Activated CD4-positive, alpha-beta memory T cell treated with anti-CD3 and anti-CD28 coated beads, Interleukin-2, amount 10 ng/mL, durations not matched to agents 7 days and 5 days (primary cell): ENCODE measurements around the gene SPINT2. TPM values are rescaled to one million over a fixed set of nuclear protein-coding genes. Genes with fewer than 3 reads are reported as not detected.

ENCODE experiments used
- CTCF ChIA-PET: fragments of 350-600 bp; sonication (Branson Sonifier 250); formaldehyde crosslinking; loops from one replicate; lab custom pipeline; 2021; ENCODE audit warnings: antibody characterized with exemption, inconsistent platforms; lab: Charles Lee
- POLR2A ChIA-PET: fragments of 350-600 bp; sonication (Branson Sonifier 250); formaldehyde crosslinking; loops from one replicate; lab custom pipeline; 2021; ENCODE audit warnings: antibody characterized with exemption; lab: Charles Lee
- DNase-seq: peaks from one replicate; pipeline ENCODE4 v3.0.0-alpha.2; 2020
- H3K27ac Mint-ChIP-seq: one replicate; pipeline ENCODE4 v1.8.0; 2021; ENCODE audit warnings: mild to moderate bottlenecking, mixed read lengths
- H3K27me3 Mint-ChIP-seq: one replicate; pipeline ENCODE4 v1.8.0; 2021; ENCODE audit warnings: mixed read lengths
- H3K36me3 Mint-ChIP-seq: one replicate; pipeline ENCODE4 v1.8.0; 2021; ENCODE audit warnings: low read depth, mixed read lengths
- H3K4me1 Mint-ChIP-seq: one replicate; pipeline ENCODE4 v1.8.0; 2021; ENCODE audit warnings: mixed read lengths
- H3K4me3 Mint-ChIP-seq: one replicate; pipeline ENCODE4 v1.8.0; 2021; ENCODE audit warnings: mild to moderate bottlenecking, mixed read lengths
- H3K9me3 Mint-ChIP-seq: one replicate; pipeline ENCODE4 v1.8.0; 2021; ENCODE audit warnings: mixed read lengths
- total RNA-seq, 2 experiments: library from RNA; stranded (reverse); gene quantifications; one replicate each; pipeline ENCODE4 v1.2.3, GENCODE V29; 2021

Gene SPINT2
- total RNA-seq, 2 experiments from 2014 or later, result 7.3 to 8.0 TPM

GRCh38 chr19:38263689-38264485 is 486 bp upstream of the SPINT2 start:
- POLR2A ChIA-PET, result interaction anchor here (1.3 to 1.4 kb wide), 2 partner anchors 72 to 110 kb away, joined by 3 to 6 read pairs; partner anchors contain the start of genes CATSPERG and PSMD8
- Mint-ChIP-seq H3K4me3 (peak overlapping the region; percentile 67), H3K36me3 (no peaks in the 10 kb centered on the region), H3K9me3 (no peaks in the 10 kb centered on the region), H3K27me3 (peaks cover 6% of the 10 kb centered on the region), H3K27ac (peak overlapping the region; percentile 50), H3K4me1 (peaks cover 17% of the 10 kb centered on the region)
- CTCF ChIA-PET, result interaction anchor here (1.1 kb wide), 1 partner anchor 29 kb away, joined by 9 read pairs; no protein-coding TSS in a partner anchor
- DNase-seq, result peak; percentile 63

- Mint-ChIP-seq H3K27ac (peak overlapping the region; percentile 12), H3K4me1 (peaks cover 17% of the 10 kb centered on the region), H3K27me3 (peaks cover 6% of the 10 kb centered on the region), H3K4me3 (peak overlapping the region; percentile 61), H3K36me3 (no peaks in the 10 kb centered on the region), H3K9me3 (no peaks in the 10 kb centered on the region)
- ChIA-PET POLR2A (interaction anchor here (0.8 to 1.2 kb wide), 4 partner anchors 9 to 109 kb away, joined by 3 to 4 read pairs (median 3); partner anchors contain the start of gene PSMD8), CTCF (interaction anchor here (0.8 to 1.0 kb wide), 4 partner anchors 11 to 137 kb away, joined by 3 to 7 read pairs (median 3); partner anchors contain the start of gene FAM98C)
- no peak for DNase-seq
These were observed 964 bp downstream of the SPINT2 start for GRCh38 chr19:38265213-38265861.

- H3K27me3 Mint-ChIP-seq, result peaks cover 6% of the 10 kb centered on the region
- H3K27ac Mint-ChIP-seq, result no peak overlapping the region
- no peaks in the 10 kb centered on the region for H3K9me3 Mint-ChIP-seq
- ChIA-PET CTCF (interaction anchor here (0.8 to 1.0 kb wide), 4 partner anchors 11 to 137 kb away, joined by 3 to 7 read pairs (median 3); partner anchors contain the start of gene FAM98C), POLR2A (interaction anchor here (0.8 to 1.2 kb wide), 4 partner anchors 9 to 108 kb away, joined by 3 to 4 read pairs (median 3); partner anchors contain the start of gene PSMD8)
- peaks cover 17% of the 10 kb centered on the region for H3K4me1 Mint-ChIP-seq
- H3K4me3 Mint-ChIP-seq, result no peak overlapping the region
- H3K36me3 Mint-ChIP-seq, result no peaks in the 10 kb centered on the region
- no peak for DNase-seq
These were observed 1.6 kb downstream of the SPINT2 start for GRCh38 chr19:38265921-38266429.

- POLR2A ChIA-PET, result no interaction called here
- Mint-ChIP-seq H3K27me3 (peaks cover 6% of the 10 kb centered on the region), H3K4me1 (peaks cover 17% of the 10 kb centered on the region), H3K4me3 (no peak overlapping the region), H3K27ac (no peak overlapping the region), H3K9me3 (no peaks in the 10 kb centered on the region), H3K36me3 (no peaks in the 10 kb centered on the region)
- DNase-seq, result no peak
- CTCF ChIA-PET, result no interaction called here
These were observed 2.7 kb downstream of the SPINT2 start for GRCh38 chr19:38266981-38267597.

- ChIA-PET CTCF (interaction anchor here (1.2 kb wide), 1 partner anchor 35 kb away, joined by 5 read pairs; no protein-coding TSS in a partner anchor), POLR2A (no interaction called here)
- H3K36me3 Mint-ChIP-seq, result no peaks in the 10 kb centered on the region
- H3K9me3 Mint-ChIP-seq, result no peaks in the 10 kb centered on the region
- no peak overlapping the region for H3K4me3 Mint-ChIP-seq
- no peak overlapping the region for H3K27ac Mint-ChIP-seq
- H3K4me1 Mint-ChIP-seq, result peaks cover 15% of the 10 kb centered on the region
- DNase-seq, result no peak
- peaks cover 6% of the 10 kb centered on the region for H3K27me3 Mint-ChIP-seq
These were observed 3.5 kb downstream of the SPINT2 start for GRCh38 chr19:38267761-38268483.

- Mint-ChIP-seq H3K4me1 (peaks cover 12% of the 10 kb centered on the region), H3K4me3 (no peak overlapping the region), H3K9me3 (no peaks in the 10 kb centered on the region), H3K36me3 (no peaks in the 10 kb centered on the region), H3K27ac (no peak overlapping the region), H3K27me3 (peaks cover 6% of the 10 kb centered on the region)
- POLR2A ChIA-PET, result no interaction called here
- CTCF ChIA-PET, result interaction anchor here (1.2 kb wide), 1 partner anchor 35 kb away, joined by 5 read pairs; no protein-coding TSS in a partner anchor
- no peak for DNase-seq
These were observed 4.2 kb downstream of the SPINT2 start for GRCh38 chr19:38268539-38268938.

GRCh38 chr19:38270587-38271167 is 6.3 kb downstream of the SPINT2 start:
- Mint-ChIP-seq H3K4me1 (no peaks in the 10 kb centered on the region), H3K27me3 (no peaks in the 10 kb centered on the region), H3K9me3 (no peaks in the 10 kb centered on the region), H3K4me3 (no peak overlapping the region), H3K36me3 (no peaks in the 10 kb centered on the region), H3K27ac (no peak overlapping the region)
- DNase-seq, result no peak
- ChIA-PET POLR2A (no interaction called here), CTCF (interaction anchor here (1.1 kb wide), 1 partner anchor 13 kb away, joined by 4 read pairs; no protein-coding TSS in a partner anchor)

GRCh38 chr19:38273499-38273898 is 9.1 kb downstream of the SPINT2 start:
- ChIA-PET CTCF (no interaction called here), POLR2A (no interaction called here)
- no peaks in the 10 kb centered on the region for H3K36me3 Mint-ChIP-seq
- no peaks in the 10 kb centered on the region for H3K9me3 Mint-ChIP-seq
- DNase-seq, result no peak
- H3K4me3 Mint-ChIP-seq, result no peak overlapping the region
- no peak overlapping the region for H3K27ac Mint-ChIP-seq
- no peaks in the 10 kb centered on the region for H3K4me1 Mint-ChIP-seq
- H3K27me3 Mint-ChIP-seq, result no peaks in the 10 kb centered on the region

GRCh38 chr19:38274739-38275138 is 10.4 kb downstream of the SPINT2 start:
- DNase-seq, result no peak
- no peaks in the 10 kb centered on the region for H3K36me3 Mint-ChIP-seq
- no peaks in the 10 kb centered on the region for H3K9me3 Mint-ChIP-seq
- CTCF ChIA-PET, result no interaction called here
- no peaks in the 10 kb centered on the region for H3K27me3 Mint-ChIP-seq
- no peak overlapping the region for H3K4me3 Mint-ChIP-seq
- H3K27ac Mint-ChIP-seq, result no peak overlapping the region
- POLR2A ChIA-PET, result interaction anchor here (1.1 kb wide), 1 partner anchor 9 kb away, joined by 3 read pairs; no protein-coding TSS in a partner anchor
- H3K4me1 Mint-ChIP-seq, result no peaks in the 10 kb centered on the region

GRCh38 chr19:38276942-38277517 is 12.7 kb downstream of the SPINT2 start:
- Mint-ChIP-seq H3K4me3 (no peak overlapping the region), H3K4me1 (peaks cover 5% of the 10 kb centered on the region), H3K27ac (no peak overlapping the region), H3K27me3 (no peaks in the 10 kb centered on the region), H3K36me3 (no peaks in the 10 kb centered on the region), H3K9me3 (no peaks in the 10 kb centered on the region)
- POLR2A ChIA-PET, result no interaction called here
- no peak for DNase-seq
- CTCF ChIA-PET, result interaction anchor here (1.5 kb wide), 1 partner anchor 33 kb away, joined by 4 read pairs; no protein-coding TSS in a partner anchor

- H3K36me3 Mint-ChIP-seq, result no peaks in the 10 kb centered on the region
- no peak overlapping the region for H3K4me3 Mint-ChIP-seq
- POLR2A ChIA-PET, result no interaction called here
- peaks cover 9% of the 10 kb centered on the region for H3K4me1 Mint-ChIP-seq
- CTCF ChIA-PET, result interaction anchor here (1.5 kb wide), 1 partner anchor 33 kb away, joined by 4 read pairs; no protein-coding TSS in a partner anchor
- H3K9me3 Mint-ChIP-seq, result no peaks in the 10 kb centered on the region
- no peak for DNase-seq
- no peak overlapping the region for H3K27ac Mint-ChIP-seq
- H3K27me3 Mint-ChIP-seq, result no peaks in the 10 kb centered on the region
These were observed 13.2 kb downstream of the SPINT2 start for GRCh38 chr19:38277549-38277948.
